CD14-positive monocyte (primary cell): ENCODE data around the gene CFAP157. TPM values are rescaled to one million over a fixed set of nuclear protein-coding genes. Genes with fewer than 3 reads are reported as not detected.

Experiments
- DNase-seq, 3 donors: peaks; one replicate each; pipeline ENCODE4 v3.0.0-alpha.2; 2011 to 2022
- H2AFZ ChIP-seq: 2 replicates; pipeline ENCODE4 v1.6.0; 2012; ENCODE audit warnings: mild to moderate bottlenecking, low read depth, low read length, inconsistent platforms; ENCODE audit not compliant: insufficient read depth, poor library complexity, severe bottlenecking
- H3K27ac ChIP-seq, 2 donors: 1 replicate in 1 of 2; 2 replicates in 1 of 2; pipeline ENCODE4 v1.5.1; 2012 to 2013; ENCODE audit warnings: low read length in 2 of 2, control low read depth in 1 of 2, inconsistent platforms in 1 of 2, low read depth in 1 of 2, mild to moderate bottlenecking in 1 of 2
- H3K27me3 ChIP-seq, 2 donors: one replicate each; pipeline versions ENCODE4 v1.6.0 to v1.6.1; 2011 to 2013; ENCODE audit warnings: low read length in 2 of 2; ENCODE audit not compliant: control insufficient read depth in 2 of 2, insufficient read depth in 2 of 2
- H3K36me3 ChIP-seq, 2 donors: replicated peaks in 1 of 2; 1 replicate in 1 of 2; 2 replicates in 1 of 2; pipeline versions ENCODE4 v1.5.1 to v1.6.1; 2012 to 2013; ENCODE audit warnings: low read length in 2 of 2, control low read depth in 1 of 2, inconsistent platforms in 1 of 2, mild to moderate bottlenecking in 1 of 2; ENCODE audit not compliant: insufficient read depth in 2 of 2, control insufficient read depth in 1 of 2
- H3K4me1 ChIP-seq, 2 donors: 1 replicate in 1 of 2; 2 replicates in 1 of 2; pipeline versions ENCODE4 v1.5.1 to v1.6.1; 2012 to 2013; ENCODE audit warnings: low read length in 2 of 2, control low read depth in 1 of 2, inconsistent platforms in 1 of 2, mild to moderate bottlenecking in 1 of 2, moderate library complexity in 1 of 2; ENCODE audit not compliant: insufficient read depth in 2 of 2, control insufficient read depth in 1 of 2
- H3K4me2 ChIP-seq: replicated peaks from 2 replicates; pipeline ENCODE3; 2012; ENCODE audit warnings: low read length, moderate library complexity, mild to moderate bottlenecking; ENCODE audit not compliant: poor library complexity, severe bottlenecking; ENCODE audit errors: extremely low read depth
- H3K4me3 ChIP-seq, 3 experiments: fragments of 200-600 bp in 1 of 3; sonication (generic) in 1 of 3; replicated peaks in 1 of 3; 1 replicate in 2 of 3; 2 replicates in 1 of 3; pipeline ENCODE4 v1.5.1; 2011 to 2013; ENCODE audit warnings: low read length in 3 of 3, mild to moderate bottlenecking in 3 of 3, control low read depth in 2 of 3, low read depth in 2 of 3, inconsistent platforms in 1 of 3, moderate library complexity in 1 of 3
- H3K79me2 ChIP-seq: 2 replicates; pipeline ENCODE4 v1.6.0; 2012; ENCODE audit warnings: mild to moderate bottlenecking, control low read depth, inconsistent platforms, low read length, moderate library complexity; ENCODE audit not compliant: insufficient read depth
- H3K9ac ChIP-seq: 2 replicates; pipeline ENCODE4 v1.6.0; 2017; ENCODE audit warnings: low read length, mild to moderate bottlenecking; ENCODE audit not compliant: insufficient read depth, poor library complexity, severe bottlenecking
- H3K9me3 ChIP-seq, 2 donors: replicated peaks in 1 of 2; 1 replicate in 1 of 2; 2 replicates in 1 of 2; pipeline versions ENCODE4 v1.5.1 to v1.6.1; 2012 to 2013; ENCODE audit warnings: low read length in 2 of 2, control low read depth in 1 of 2; ENCODE audit not compliant: control insufficient read depth in 1 of 2, insufficient read depth in 1 of 2
- H4K20me1 ChIP-seq: 2 replicates; pipeline ENCODE4 v1.6.0; 2012; ENCODE audit warnings: mild to moderate bottlenecking, low read length, control low read depth, moderate library complexity; ENCODE audit not compliant: insufficient read depth
- H3K27ac Mint-ChIP-seq, 7 donors: one replicate each; pipeline ENCODE4 v1.8.0; 2020; ENCODE audit warnings: mild to moderate bottlenecking in 7 of 7, mixed read lengths in 7 of 7, moderate library complexity in 6 of 7, inconsistent platforms in 2 of 7
- H3K27me3 Mint-ChIP-seq, 3 donors: one replicate each; pipeline ENCODE4 v1.8.0; 2021 to 2022; ENCODE audit warnings: low read depth in 3 of 3, mild to moderate bottlenecking in 3 of 3, mixed read lengths in 3 of 3, moderate library complexity in 3 of 3, inconsistent platforms in 1 of 3
- H3K36me3 Mint-ChIP-seq, 2 donors: one replicate each; pipeline ENCODE4 v1.8.0; 2020; ENCODE audit warnings: mixed read lengths in 2 of 2, inconsistent platforms in 1 of 2, mild to moderate bottlenecking in 1 of 2
- H3K4me1 Mint-ChIP-seq: one replicate; pipeline ENCODE4 v1.8.0; 2020; ENCODE audit warnings: mild to moderate bottlenecking, mixed read lengths
- H3K4me3 Mint-ChIP-seq, 2 donors: one replicate each; pipeline ENCODE4 v1.8.0; 2020; ENCODE audit warnings: mild to moderate bottlenecking in 2 of 2, mixed read lengths in 2 of 2, moderate library complexity in 1 of 2
- H3K9me3 Mint-ChIP-seq, 7 donors: one replicate each; pipeline ENCODE4 v1.8.0; 2020 to 2022; ENCODE audit warnings: mixed read lengths in 7 of 7, mild to moderate bottlenecking in 6 of 7, moderate library complexity in 6 of 7, inconsistent platforms in 2 of 7
- whole genome bisulfite sequencing: methylation state at CpG from one replicate; pipeline ENCODE4 v1.1.5; 2013; ENCODE audit warnings: missing lambda C conversion rate; ENCODE audit not compliant: insufficient coverage; 5-methylcytosine and 5-hydroxymethylcytosine counted together
- intact Hi-C, 2 donors: fragments of 100-400 bp; cut with micrococcal nuclease; formaldehyde crosslinking; loops; one replicate each; pipeline versions ENCODE4 v1.15.0 to v1.15.1; 2023
- polyA plus RNA-seq, 3 donors: library from polyadenylated mRNA; depleted of rRNA in 1 of 3; unstranded in 2 of 3; stranded (reverse) in 1 of 3; fragments of 300-500 nt in 2 of 3; fragments of >200 nt in 1 of 3; fragmentation: Illumina TruSeq in 2 of 3; gene quantifications; 1 replicate in 2 of 3; 2 replicates in 1 of 3; pipeline ENCODE4 v1.2.3, GENCODE V29; 2012 to 2021
- TF ChIP-seq, protein P1 (sequence below): fragments of 200-600 bp; IDR thresholded peaks from one replicate; pipeline ENCODE4 v1.8.0; 2022; ENCODE audit warnings: antibody characterized with exemption, mild to moderate bottlenecking

The CFAP157 gene
- polyA plus RNA-seq, 3 donors, result 0.06 to 0.09 TPM; not detected in 1

DNA sequence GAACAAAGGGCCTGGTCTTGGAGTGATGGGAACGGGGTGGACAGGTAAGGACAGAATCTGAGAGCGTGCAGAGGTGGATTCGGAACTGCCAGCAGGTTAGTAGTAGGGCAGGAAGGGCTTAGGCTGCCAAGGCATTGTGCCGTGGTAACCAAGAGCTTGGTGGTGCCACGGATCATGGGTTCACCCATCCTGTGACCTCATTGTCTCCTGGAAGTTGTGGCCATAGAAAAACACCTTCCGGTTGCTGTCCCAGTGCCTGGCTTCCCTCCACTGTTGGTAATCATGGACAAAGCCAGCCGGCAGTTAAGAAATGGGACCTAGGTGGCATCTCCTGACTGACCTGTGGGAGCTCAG lies 42.5 kb upstream of the CFAP157 start:
- Histone ChIP-seq H3K36me3 (no peaks in the 10 kb centered on the region), H4K20me1 (no peaks in the 10 kb centered on the region), H3K9me3 (no peaks in the 10 kb centered on the region), H3K4me2 (no peak overlapping the region), H3K27ac (no peak overlapping the region), H3K4me3 (no peak overlapping the region), H2AFZ (no peak overlapping the region), H3K9ac (no peak overlapping the region), H3K27me3 (no peaks in the 10 kb centered on the region), H3K4me1 (no peaks in the 10 kb centered on the region), H3K79me2 (no peaks in the 10 kb centered on the region)
- WGBS, result 93% methylated on average over 7 of the region's 7 CpGs
- Mint-ChIP-seq H3K36me3 (no peaks in the 10 kb centered on the region), H3K27me3 (peaks cover 0 to 5% (median 4%) of the 10 kb centered on the region in 3 donors), H3K4me1 (peaks cover 9% of the 10 kb centered on the region), H3K27ac (no peak overlapping the region), H3K4me3 (no peak overlapping the region), H3K9me3 (peaks cover 0 to 1% (median 0%) of the 10 kb centered on the region in 7 donors)
- intact Hi-C loops, result no loop called here
- TF ChIP-seq, protein P1, sequence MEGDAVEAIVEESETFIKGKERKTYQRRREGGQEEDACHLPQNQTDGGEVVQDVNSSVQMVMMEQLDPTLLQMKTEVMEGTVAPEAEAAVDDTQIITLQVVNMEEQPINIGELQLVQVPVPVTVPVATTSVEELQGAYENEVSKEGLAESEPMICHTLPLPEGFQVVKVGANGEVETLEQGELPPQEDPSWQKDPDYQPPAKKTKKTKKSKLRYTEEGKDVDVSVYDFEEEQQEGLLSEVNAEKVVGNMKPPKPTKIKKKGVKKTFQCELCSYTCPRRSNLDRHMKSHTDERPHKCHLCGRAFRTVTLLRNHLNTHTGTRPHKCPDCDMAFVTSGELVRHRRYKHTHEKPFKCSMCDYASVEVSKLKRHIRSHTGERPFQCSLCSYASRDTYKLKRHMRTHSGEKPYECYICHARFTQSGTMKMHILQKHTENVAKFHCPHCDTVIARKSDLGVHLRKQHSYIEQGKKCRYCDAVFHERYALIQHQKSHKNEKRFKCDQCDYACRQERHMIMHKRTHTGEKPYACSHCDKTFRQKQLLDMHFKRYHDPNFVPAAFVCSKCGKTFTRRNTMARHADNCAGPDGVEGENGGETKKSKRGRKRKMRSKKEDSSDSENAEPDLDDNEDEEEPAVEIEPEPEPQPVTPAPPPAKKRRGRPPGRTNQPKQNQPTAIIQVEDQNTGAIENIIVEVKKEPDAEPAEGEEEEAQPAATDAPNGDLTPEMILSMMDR, result no peak
- no peak for DNase-seq

DNA sequence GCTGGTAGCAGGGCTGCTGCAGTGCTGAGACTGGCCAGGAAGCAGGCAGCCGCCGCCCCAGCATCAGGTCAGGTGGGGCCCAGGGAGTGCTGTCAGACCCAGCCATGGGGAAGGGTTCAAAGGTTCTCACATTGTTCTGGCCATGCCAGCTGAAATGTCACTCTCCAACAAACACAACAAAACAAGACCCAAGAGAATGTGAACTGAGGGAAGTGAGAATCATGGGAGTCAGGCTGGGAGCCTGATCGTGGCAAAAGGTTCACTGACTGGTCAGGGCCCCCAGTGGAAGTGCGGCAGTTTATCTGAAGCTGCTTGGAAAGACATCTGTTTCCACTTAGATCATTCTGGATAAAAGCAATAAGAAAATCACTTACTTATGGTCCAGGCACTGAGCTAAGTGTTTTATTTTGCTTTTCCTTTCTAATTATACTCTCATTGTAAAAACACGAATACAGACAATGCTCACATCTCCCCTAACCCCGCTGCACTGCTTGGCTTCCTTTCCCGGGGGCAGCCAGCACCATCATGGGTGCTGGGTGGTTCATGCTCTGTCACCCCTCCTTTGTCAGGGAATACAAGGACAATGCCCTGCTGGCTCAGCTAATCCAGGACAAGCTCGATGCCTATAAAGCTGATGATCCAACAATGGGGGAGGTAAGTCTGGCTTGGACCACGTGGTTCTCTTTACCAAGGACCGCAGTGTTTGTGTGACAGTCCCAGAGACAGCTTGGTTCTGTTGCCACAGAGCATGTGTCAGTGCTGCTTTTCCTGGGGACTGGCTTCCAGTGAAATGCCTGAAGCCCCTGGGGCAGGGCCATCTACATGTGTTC lies 41.9 kb upstream of the CFAP157 start:
- no peaks in the 10 kb centered on the region for H3K27me3 ChIP-seq
- Mint-ChIP-seq H3K4me1 (peaks cover 9% of the 10 kb centered on the region), H3K27ac (no peak overlapping the region)

More for the DNA sequence above, 41.9 kb upstream of the CFAP157 start:
- Histone ChIP-seq H3K9ac (no peak overlapping the region), H3K36me3 (no peaks in the 10 kb centered on the region), H4K20me1 (no peaks in the 10 kb centered on the region), H3K4me2 (no peak overlapping the region), H3K9me3 (no peaks in the 10 kb centered on the region), H3K79me2 (no peaks in the 10 kb centered on the region), H3K4me3 (no peak overlapping the region), H3K4me1 (no peaks in the 10 kb centered on the region), H2AFZ (no peak overlapping the region), H3K27ac (no peak overlapping the region)
- no peak for DNase-seq
- WGBS, result 84% methylated on average over 8 of the region's 10 CpGs
- H3K4me3 Mint-ChIP-seq, result no peak overlapping the region
- intact Hi-C loops, result no loop called here
- H3K27me3 Mint-ChIP-seq, result peaks cover 0 to 4% (median 4%) of the 10 kb centered on the region in 3 donors
- TF ChIP-seq, protein P1, result no peak
- H3K9me3 Mint-ChIP-seq, result peaks cover 0 to 1% (median 0%) of the 10 kb centered on the region in 7 donors
- no peaks in the 10 kb centered on the region for H3K36me3 Mint-ChIP-seq
